ENCODE measurements around the gene MAPK9. TPM values are rescaled to one million over a fixed set of nuclear protein-coding genes. Genes with fewer than 3 reads are reported as not detected.
A peak's percentile ranks its signal among the peaks of the same experiment; 100 is the strongest.

The MAPK9 gene
- total RNA-seq, result 32.5 TPM

DNA sequence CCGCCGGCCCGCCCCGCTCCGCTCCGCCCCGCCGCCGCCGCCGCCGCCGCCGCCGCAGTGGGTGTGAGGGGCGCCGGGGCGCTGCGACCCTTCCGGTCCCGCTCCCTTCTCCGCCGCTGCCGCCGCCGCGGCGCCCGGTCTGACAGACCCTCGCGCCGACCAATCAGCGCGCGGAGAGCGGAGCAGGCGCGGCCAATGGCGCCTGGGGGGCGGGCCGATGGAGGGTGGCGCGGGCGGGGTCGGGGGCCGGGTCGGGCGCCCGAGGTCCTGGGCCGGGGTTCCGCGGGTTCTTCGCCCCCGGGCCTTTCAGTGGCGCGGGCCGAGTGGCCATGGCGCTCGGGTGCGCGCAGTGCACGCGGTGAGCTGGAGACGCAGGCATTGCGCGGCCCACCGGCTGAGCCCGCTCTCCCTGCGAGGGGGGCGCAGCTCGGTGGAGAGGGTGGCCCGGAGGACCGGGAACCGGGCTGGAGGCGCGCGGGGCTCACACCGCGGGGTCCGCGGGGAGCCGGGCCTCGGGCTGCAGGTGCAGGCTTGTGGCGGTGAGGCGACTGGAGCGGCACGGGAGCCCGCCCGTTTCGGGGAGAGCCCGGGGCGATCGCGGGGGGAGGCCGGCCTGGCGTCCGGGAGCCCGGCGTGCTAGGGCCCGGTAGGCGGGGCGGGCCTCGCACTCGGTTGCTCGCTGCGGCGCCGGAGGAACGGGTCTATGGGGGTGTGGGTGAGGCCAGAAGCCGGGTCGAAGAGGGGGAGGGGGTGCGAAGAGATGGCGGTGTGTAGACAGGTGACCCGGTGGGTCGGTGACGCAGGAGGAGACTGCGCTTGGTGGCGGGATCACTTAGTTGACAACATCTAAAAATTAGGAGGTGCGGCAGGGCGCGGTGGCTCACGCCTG lies at the start of gene MAPK9:
Gene MAPK9 (minus strand): TSS at position 141 of the 889 bp plus-strand sequence. CDS start 11,522 bp downstream, outside the sequence.
- DNase-seq, result peak; percentile 93

GRCh38 chr5:180341595-180341994 lies 49.7 kb upstream of the MAPK9 start:
- DNase-seq, result no peak

GRCh38 chr5:180340856-180341255 lies 49.0 kb upstream of the MAPK9 start:
- no peak for DNase-seq

- no peak for DNase-seq
Observed at GRCh38 chr5:180339583-180340183, 47.8 kb upstream of the MAPK9 start.

DNA sequence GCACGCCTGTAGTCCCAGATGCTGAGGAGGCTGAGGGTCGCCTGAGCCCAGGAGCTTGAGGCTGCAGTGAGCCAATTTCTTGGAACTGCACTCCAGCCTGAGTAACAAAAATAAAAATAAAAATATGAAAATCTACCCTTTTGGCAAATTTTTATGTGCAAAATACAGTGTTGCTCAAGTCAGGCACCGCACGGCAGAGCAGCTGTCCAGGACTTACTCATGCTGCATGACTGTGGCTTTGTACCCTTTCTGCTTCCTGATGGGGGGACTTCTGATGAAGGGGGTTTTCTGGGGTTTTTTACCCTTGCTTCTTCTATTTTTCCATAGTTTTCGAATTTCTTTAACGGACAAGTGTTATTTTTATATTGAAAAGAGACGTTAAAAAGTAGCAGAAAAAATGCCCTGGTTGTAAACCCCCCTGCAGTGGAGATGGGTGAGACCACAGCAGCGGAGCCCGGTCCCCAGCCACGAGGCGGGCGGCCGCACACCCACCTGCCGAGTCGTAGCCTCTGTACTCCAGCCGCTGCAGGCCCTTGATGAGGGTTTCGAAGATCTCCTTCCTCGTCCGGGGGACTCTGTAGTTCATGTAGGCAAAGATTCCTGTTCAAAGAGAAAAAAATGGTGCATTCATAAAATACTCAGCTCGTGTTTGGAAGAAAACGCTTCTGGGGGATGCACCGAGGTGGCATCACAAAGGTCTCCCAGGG lies 46.3 kb upstream of the MAPK9 start:
- no peak for DNase-seq

- no peak for DNase-seq
Observed at GRCh38 chr5:180336234-180337020, 44.5 kb upstream of the MAPK9 start.

- no peak for DNase-seq
Observed at GRCh38 chr5:180335614-180336233, 43.8 kb upstream of the MAPK9 start.

DNA sequence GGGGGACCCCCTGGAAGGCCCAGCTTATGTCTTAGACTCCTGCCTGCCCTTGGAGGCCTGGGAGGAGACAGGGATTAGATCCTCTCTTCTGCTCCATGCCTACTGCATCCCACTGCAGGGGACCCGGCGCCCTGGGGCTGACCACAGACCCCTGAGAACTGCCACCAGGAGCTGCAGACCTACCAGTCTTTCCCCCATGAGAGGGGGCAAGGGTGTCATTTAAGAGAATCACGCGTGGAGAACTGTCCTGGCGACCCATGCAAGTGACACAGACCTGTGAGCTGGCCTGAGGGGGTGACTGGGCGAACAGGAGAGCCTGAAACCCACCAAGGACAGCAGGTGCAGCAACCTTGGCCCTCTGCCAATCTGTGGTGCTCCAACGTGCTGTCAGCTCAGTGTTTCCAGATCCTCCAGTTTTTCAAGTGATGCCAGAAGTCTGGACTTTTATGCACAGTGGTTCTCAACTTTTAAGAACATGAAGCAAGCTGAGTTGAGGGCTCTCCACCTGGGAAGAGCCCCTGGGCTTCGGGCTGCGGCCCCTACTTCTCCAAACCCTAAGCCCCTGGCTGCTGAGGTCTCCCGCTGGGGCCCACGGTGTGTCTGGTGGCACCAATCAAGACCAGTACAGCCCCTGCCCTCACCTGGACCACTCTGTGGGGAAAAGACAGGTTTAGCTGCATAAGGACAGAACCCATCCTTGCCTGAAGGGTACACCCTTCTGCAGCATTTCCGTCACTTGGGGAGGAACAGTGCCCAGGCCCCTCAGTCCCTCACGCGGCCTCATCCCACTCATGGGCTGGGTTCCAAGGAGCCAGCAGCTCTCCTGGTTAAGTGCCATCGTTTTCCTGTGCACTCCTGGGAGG lies 43.1 kb upstream of the MAPK9 start:
- DNase-seq, result no peak

DNA sequence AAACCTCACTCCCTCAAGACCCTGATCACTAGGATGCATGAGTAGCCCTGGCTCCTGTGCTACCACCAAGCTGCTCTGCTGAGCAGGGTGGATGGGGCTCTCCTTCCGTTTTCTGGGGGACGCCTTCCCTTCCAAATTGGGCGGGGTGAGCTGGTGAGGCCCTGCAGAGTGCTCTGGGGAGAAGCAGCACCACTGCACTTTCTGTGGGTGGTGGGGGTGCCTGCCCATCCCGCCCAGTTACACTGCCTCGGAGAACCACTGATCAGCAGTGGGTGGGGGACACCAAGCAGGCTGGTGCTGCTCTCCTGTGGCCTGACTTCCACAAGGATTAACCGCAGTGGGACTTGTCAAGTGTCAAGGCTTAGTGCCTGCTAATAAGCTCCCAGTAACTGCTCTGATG lies 42.3 kb upstream of the MAPK9 start:
- no peak for DNase-seq

GRCh38 chr5:180333661-180334060 lies 41.8 kb upstream of the MAPK9 start:
- DNase-seq, result no peak

DNA sequence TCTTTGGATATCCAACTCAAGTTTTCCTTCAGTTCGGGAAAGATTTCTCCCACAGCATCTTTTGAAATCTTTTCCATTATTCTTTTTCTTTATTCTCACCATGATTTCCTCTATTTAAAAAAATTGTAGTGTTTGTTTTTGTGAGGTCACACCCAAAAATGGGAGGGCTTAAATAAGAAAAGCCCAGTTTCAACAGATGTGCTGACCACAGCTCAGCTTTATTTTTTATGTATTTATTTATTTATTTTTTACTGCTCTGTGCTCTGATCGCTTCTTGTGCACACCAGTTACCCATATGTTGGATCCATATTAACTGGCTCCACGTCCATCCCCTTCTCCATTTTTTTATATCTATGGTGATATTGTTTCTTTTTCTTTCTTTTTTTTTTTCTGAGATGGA lies 41.0 kb upstream of the MAPK9 start:
- no peak for DNase-seq

- no peak for DNase-seq
Observed at GRCh38 chr5:180332051-180332517, 40.2 kb upstream of the MAPK9 start.

GRCh38 chr5:180331647-180331950 lies 39.7 kb upstream of the MAPK9 start:
- no peak for DNase-seq

GRCh38 chr5:180330810-180331646 lies 39.1 kb upstream of the MAPK9 start:
- no peak for DNase-seq

- no peak for DNase-seq
Observed at GRCh38 chr5:180330270-180330648, 38.4 kb upstream of the MAPK9 start.

GRCh38 chr5:180329606-180330269 lies 37.9 kb upstream of the MAPK9 start:
- DNase-seq, result no peak

DNA sequence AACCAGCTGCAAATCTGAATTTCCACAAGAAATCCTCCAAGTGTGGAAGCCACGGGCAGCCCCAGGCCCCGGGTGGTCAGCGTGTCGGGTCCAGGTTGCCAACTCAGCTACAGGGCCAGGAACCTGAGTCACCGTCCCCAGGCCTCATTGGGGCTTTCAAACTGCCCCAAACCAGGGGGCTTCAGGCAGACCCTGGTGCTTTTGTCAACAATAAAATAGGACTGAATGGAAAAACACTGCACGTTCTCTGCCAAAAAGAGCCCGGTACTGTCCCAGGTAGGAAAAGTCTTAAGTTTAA lies 37.2 kb upstream of the MAPK9 start:
- DNase-seq, result no peak

GRCh38 chr5:180328296-180329137 lies 36.6 kb upstream of the MAPK9 start:
- peak; percentile 86 for DNase-seq

Measured in tongue (tissue), 2 donors.